GM21515 (cell line): ENCODE measurements around the gene CXCL10.
"Not testable (repeated sequence)": the region's sequence is repeated elsewhere in the genome, so short reads cannot be mapped to it uniquely, and the experiment has no call there.

Source experiments
- ATAC-seq: cut with Tn5 transposase; IDR thresholded peaks from one replicate; pipeline ENCODE4 v1.9.1; 2021; ENCODE audit not compliant: unreplicated experiment

CXCL10 gene

GRCh38 chr4:76029300-76029699 is 6.0 kb upstream of the CXCL10 start:
- ATAC-seq = no peak

DNA sequence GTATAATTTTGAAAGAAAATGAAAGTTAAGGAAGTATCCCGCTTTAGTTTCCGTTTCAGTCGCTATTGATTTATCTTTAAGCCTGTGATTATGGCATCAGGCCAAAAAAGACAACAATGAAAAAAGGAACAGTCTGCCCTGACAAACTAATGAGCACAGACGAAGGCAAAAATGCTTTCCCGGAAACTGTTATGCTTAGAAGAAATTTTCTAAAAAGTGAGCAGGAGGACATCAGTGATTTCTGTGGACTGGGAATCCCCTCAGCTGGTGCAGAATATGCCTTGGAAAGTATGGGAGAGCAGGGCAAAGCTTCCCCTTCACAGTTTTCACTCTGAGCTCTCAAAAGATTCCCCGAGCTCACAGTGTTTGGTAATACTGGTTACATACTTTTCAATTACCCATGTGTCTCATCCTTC is 5.1 kb upstream of the CXCL10 start:
- no peak for ATAC-seq

DNA sequence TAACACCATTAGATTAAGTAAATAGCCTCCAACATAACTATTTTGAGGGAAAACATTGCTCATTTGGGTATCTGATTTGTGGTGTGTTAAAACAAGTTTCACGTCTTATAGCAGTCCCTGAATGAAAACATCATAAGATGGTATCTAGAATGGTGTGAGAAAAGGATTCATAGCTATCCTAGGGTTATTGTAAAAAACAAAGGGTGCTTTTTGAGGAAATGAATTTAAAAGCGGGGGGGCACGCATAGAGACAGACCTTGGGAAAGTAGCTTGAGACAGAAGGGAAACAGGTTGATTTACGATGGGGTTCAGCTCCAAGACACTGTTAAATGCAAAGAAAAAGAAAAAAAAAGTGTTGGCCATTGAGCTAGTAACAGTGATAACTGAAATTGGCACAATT is 768 bp upstream of the CXCL10 start:
- ATAC-seq = no peak

- no peak for ATAC-seq
Measured at GRCh38 chr4:76022677-76023076, 620 bp downstream of the CXCL10 start.

GRCh38 chr4:76022031-76022430 is 1.3 kb downstream of the CXCL10 start:
- no peak for ATAC-seq

- ATAC-seq = no peak
Measured at GRCh38 chr4:76017056-76017686, 6.1 kb downstream of the CXCL10 start.

GRCh38 chr4:76016393-76016792 is 6.9 kb downstream of the CXCL10 start:
- peak; percentile 65 for ATAC-seq

GRCh38 chr4:76013540-76013939 is 9.8 kb downstream of the CXCL10 start:
- no peak for ATAC-seq

GRCh38 chr4:76012388-76012801 is 10.9 kb downstream of the CXCL10 start:
- no peak for ATAC-seq

- ATAC-seq = peak; percentile 54
Measured at GRCh38 chr4:76011700-76012387, 11.5 kb downstream of the CXCL10 start.

- no peak for ATAC-seq
Measured at GRCh38 chr4:76011018-76011670, 12.2 kb downstream of the CXCL10 start.

GRCh38 chr4:76010576-76010975 is 12.7 kb downstream of the CXCL10 start:
- ATAC-seq = no peak

- ATAC-seq = no peak
Measured at GRCh38 chr4:76009311-76009710, 14.0 kb downstream of the CXCL10 start.

GRCh38 chr4:76007089-76007862 is 16.0 kb downstream of the CXCL10 start, which contains the start of gene CXCL9:
TSS of gene CXCL9 (minus strand) at chr4:76007509. CDS start at chr4:76007449, 60 bp downstream.
- ATAC-seq = no peak

DNA sequence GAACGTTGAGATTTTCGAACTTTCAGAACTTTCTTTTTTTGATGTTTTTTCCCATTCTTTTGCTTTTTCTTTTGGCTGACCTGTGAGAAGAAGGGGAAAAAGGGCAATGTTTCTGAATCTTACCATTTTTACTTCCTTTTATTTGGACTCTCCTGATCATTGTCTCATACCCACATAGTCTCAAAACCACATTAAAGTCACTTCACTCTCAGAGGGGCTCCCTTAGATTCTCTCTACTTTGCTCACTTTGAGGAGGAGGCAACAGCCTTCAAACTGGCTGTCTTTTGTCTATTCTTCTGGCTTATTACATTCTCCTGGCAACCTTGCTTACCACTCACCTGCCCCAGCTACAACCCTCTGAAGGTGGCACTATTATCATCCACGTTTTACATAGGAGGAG is 19.7 kb downstream of the CXCL10 start:
- ATAC-seq = no peak

DNA sequence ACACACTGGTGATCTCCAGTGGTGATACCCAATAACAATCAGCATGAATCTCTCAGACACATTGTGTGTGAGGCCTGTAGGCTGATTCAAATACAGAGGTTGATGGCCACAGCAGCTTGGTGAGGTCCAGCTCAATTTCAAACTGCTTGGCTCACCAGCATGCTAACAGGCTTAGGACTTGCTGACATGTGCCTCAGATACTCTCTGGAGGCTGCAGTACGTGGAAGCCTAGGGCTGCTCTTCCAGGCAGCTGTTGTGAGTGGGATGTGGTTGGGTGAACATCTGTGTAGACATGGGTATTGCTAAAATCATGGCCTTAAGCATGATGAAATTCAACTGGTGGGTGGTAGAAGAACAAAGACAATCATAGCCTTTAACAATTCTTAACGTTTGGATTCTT is 20.3 kb downstream of the CXCL10 start:
- no peak for ATAC-seq

DNA sequence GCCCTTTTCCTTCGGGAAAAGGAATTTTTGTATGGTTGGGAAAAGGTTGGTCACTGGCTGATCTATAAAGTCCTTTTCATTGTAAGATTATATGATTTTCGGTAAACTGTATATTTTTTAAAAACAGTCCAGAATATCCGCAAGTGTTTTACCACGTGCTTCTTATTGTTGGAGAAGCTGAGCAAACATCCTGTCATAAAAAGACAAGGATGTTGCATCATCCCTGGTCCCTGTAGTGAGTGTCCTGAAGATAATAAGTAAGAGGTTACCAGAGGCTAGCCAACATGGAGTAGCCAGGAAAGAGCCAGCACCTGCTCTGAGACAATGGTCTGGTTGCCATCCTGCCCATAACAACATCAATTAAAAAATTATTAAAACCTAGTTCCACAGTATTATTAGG is 21.1 kb downstream of the CXCL10 start:
- ATAC-seq = no peak

DNA sequence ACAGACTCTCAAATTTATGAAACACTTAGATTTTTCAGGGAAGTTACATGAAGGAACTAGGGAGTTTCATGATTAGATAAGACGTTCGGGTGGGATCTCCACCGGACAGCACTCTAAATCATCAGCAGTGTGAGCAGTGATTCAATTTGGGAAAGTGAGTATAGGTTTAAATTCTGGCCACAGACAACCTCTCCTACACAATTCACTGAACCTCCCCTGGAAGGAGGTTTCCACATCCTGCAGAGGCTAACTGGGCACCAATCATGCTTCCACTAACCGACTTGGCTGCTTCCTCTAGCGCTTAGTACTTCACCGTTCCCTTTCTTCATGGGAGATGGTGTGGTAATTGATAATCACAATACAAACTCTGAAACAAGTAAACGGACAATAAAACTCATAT is 21.6 kb downstream of the CXCL10 start:
- ATAC-seq = no peak

GRCh38 chr4:76000279-76000678 is 23.0 kb downstream of the CXCL10 start:
- no peak for ATAC-seq

DNA sequence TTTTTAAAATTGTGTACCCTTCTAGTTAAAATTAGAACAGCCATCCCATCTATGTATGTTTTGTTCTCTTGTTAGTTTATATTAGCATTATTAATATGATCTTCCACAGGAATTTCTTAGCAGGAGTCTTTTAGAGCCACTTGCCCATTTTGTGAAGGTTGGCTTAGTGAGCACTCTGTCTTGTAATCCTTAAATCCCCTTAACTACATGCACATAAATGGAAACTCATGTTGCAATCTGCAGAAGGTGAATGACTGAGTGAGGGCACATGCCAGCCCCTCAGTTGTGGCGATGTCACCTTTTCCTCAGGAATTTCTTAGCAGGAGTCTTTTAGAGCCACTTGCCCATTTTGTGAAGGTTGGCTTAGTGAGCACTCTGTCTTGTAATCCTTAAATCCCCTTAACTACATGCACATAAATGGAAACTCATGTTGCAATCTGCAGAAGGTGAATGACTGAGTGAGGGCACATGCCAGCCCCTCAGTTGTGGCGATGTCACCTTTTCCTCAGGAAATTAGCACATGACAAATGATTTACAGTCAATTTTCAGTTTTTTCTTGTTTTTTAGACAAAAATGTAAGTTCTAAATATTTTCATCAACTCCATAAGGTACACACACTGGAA is 24.7 kb downstream of the CXCL10 start:
- not testable (repeated sequence) for ATAC-seq

DNA sequence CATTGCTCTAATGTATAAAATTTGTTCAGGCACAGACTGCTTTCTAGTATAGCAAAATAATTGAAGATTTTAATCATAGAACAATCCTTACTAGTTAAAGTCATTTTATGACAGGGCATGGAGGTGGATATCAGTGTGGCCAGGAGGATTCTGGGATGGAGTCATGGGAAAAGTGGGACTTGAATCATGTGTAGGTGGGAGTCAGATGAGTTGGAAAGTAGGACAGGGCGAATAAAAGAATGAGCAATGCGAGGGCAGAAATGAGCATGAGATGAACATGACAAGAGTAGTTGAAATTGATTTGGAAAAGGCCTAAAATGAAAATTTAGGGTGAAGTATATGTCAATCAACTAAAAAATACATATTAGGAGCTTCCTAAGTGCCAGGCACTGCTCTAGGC is 25.4 kb downstream of the CXCL10 start:
- ATAC-seq = no peak
